WTC11 (cell line): Measurements from ENCODE around the gene FAM9B. TPM values are rescaled to one million over a fixed set of nuclear protein-coding genes. Genes with fewer than 3 reads are reported as not detected.

Source experiments
- ATAC-seq: fragments of 200-7000 bp; cut with Tn5 transposase; 2 replicates; pipeline ENCODE4 v1.10.0; 2021; ENCODE audit warnings: mild to moderate bottlenecking, moderate library complexity
- CTCF ChIA-PET: fragments of 300-600 bp; sonication (Branson Sonifier 250); formaldehyde crosslinking; loops from one replicate; lab custom pipeline; 2021; ENCODE audit warnings: antibody characterized with exemption; lab: Charles Lee
- POLR2A ChIA-PET: fragments of 350-600 bp; sonication (Branson Sonifier 250); formaldehyde crosslinking; loops from one replicate; lab custom pipeline; 2021; ENCODE audit warnings: antibody characterized with exemption; lab: Charles Lee
- DNase-seq: peaks from one replicate; pipeline ENCODE4 v3.0.0; 2021; ENCODE audit warnings: low spot score
- H3K27ac Mint-ChIP-seq: 2 replicates; pipeline ENCODE4 v1.8.0; 2021; ENCODE audit warnings: mixed read lengths
- H3K27me3 Mint-ChIP-seq: 2 replicates; pipeline ENCODE4 v1.8.0; 2021; ENCODE audit warnings: low read depth, mild to moderate bottlenecking, moderate library complexity, mixed read lengths
- H3K36me3 Mint-ChIP-seq: 2 replicates; pipeline ENCODE4 v1.8.0; 2021; ENCODE audit warnings: mixed read lengths
- H3K4me1 Mint-ChIP-seq: 2 replicates; pipeline ENCODE4 v1.8.0; 2022; ENCODE audit warnings: mixed read lengths
- H3K4me3 Mint-ChIP-seq: 2 replicates; pipeline ENCODE4 v1.8.0; 2021; ENCODE audit warnings: mild to moderate bottlenecking, moderate library complexity, mixed read lengths
- H3K9me3 Mint-ChIP-seq: 2 replicates; pipeline ENCODE4 v1.8.0; 2021; ENCODE audit warnings: mixed read lengths
- ARID4B ChIP-seq: sonication (generic); formaldehyde crosslinking; IDR thresholded peaks from 2 replicates; pipeline ENCODE4 v1.8.0; 2023; ENCODE audit warnings: missing genetic modification reagents, mild to moderate bottlenecking, borderline replicate concordance
- CDX4 ChIP-seq: fragments of 250-450 bp; sonication (Bioruptor Pico); IDR thresholded peaks from 2 replicates; pipeline ENCODE4 v1.9.0; 2021; ENCODE audit warnings: moderate library complexity, mild to moderate bottlenecking, inconsistent platforms, borderline replicate concordance
- E2F1 ChIP-seq: sonication (generic); formaldehyde crosslinking; IDR thresholded peaks from 2 replicates; pipeline ENCODE4 v1.8.0; 2022; ENCODE audit warnings: mild to moderate bottlenecking, missing genetic modification reagents
- ERG ChIP-seq: fragments of 250-450 bp; sonication (Bioruptor Pico); IDR thresholded peaks from 2 replicates; pipeline ENCODE4 v1.8.0; 2021; ENCODE audit warnings: mild to moderate bottlenecking
- GRHL2 ChIP-seq: fragments of 250-450 bp; sonication (Bioruptor Pico); IDR thresholded peaks from 2 replicates; pipeline ENCODE4 v1.8.0; 2022; ENCODE audit warnings: mild to moderate bottlenecking, moderate library complexity; ENCODE audit not compliant: insufficient replicate concordance, severe bottlenecking
- MXD4 ChIP-seq: fragments of 250-450 bp; sonication (Bioruptor Pico); IDR thresholded peaks from 2 replicates; pipeline ENCODE4 v1.8.0; 2021; ENCODE audit warnings: mild to moderate bottlenecking, moderate library complexity, borderline replicate concordance
- RORB ChIP-seq: fragments of 250-450 bp; sonication (Bioruptor Pico); IDR thresholded peaks from 2 replicates; pipeline ENCODE4 v1.9.0; 2021; ENCODE audit warnings: mild to moderate bottlenecking
- SMAD3 ChIP-seq: sonication (generic); formaldehyde crosslinking; IDR thresholded peaks from 2 replicates; pipeline ENCODE4 v1.8.0; 2022; ENCODE audit warnings: missing genetic modification reagents, mild to moderate bottlenecking, borderline replicate concordance
- TCF7 ChIP-seq: sonication (generic); formaldehyde crosslinking; IDR thresholded peaks from 2 replicates; pipeline ENCODE4 v1.8.0; 2022; ENCODE audit warnings: mild to moderate bottlenecking, low read depth, missing genetic modification reagents, moderate library complexity
- TEAD1 ChIP-seq: sonication (generic); formaldehyde crosslinking; IDR thresholded peaks from 2 replicates; pipeline ENCODE4 v1.8.0; 2022; ENCODE audit warnings: mild to moderate bottlenecking, missing genetic modification reagents
- USF1 ChIP-seq: sonication (generic); formaldehyde crosslinking; IDR thresholded peaks from 2 replicates; pipeline ENCODE4 v1.8.0; 2022; ENCODE audit warnings: mild to moderate bottlenecking, missing genetic modification reagents
- ZBTB43 ChIP-seq: sonication (generic); formaldehyde crosslinking; IDR thresholded peaks from 2 replicates; pipeline ENCODE4 v1.8.1; 2023; ENCODE audit warnings: mild to moderate bottlenecking, missing genetic modification reagents
- ZNF281 ChIP-seq: sonication (generic); formaldehyde crosslinking; IDR thresholded peaks from 2 replicates; pipeline ENCODE4 v1.8.0; 2023; ENCODE audit warnings: mild to moderate bottlenecking, missing genetic modification reagents
- ZNF317 ChIP-seq: sonication (generic); formaldehyde crosslinking; IDR thresholded peaks from 2 replicates; pipeline ENCODE4 v1.8.1; 2023; ENCODE audit warnings: low read depth, mild to moderate bottlenecking, moderate library complexity, missing genetic modification reagents, borderline replicate concordance
- total RNA-seq: library from RNA; stranded (reverse); gene quantifications from 3 replicates; pipeline ENCODE4 v1.2.3, GENCODE V29; 2021

FAM9B gene
- total RNA-seq, 1 experiment from 2014 or later = not detected

GRCh38 chrX:9074326-9074725, 40.4 kb upstream of the FAM9B start (continued):
- TF ChIP-seq ERG (no peak), MXD4 (no peak)

GRCh38 chrX:9072281-9072680, 38.4 kb upstream of the FAM9B start:
- no peak for ATAC-seq
- TF ChIP-seq SMAD3 (CRISPR knock-in tag) = no peak
- TF ChIP-seq TEAD1 = no peak
- TF ChIP-seq CDX4 (CRISPR knock-in tag) = no peak
- TF ChIP-seq TCF7 (CRISPR knock-in tag) = no peak
- no peak for TF ChIP-seq MXD4
- no peak for TF ChIP-seq ZBTB43 (CRISPR knock-in tag)
- TF ChIP-seq E2F1 = no peak
- TF ChIP-seq USF1 (CRISPR knock-in tag) = no peak
- no peak for TF ChIP-seq RORB (CRISPR knock-in tag)
- no peak for TF ChIP-seq ARID4B (CRISPR knock-in tag)
- no peak for TF ChIP-seq GRHL2 (CRISPR knock-in tag)
- no peak for TF ChIP-seq ZNF317 (CRISPR knock-in tag)
- TF ChIP-seq ZNF281 = no peak
- no peak for DNase-seq
- no peak overlapping the region for H3K27ac Mint-ChIP-seq
- no peak overlapping the region for H3K4me3 Mint-ChIP-seq
- H3K27me3 Mint-ChIP-seq = no peaks in the 10 kb centered on the region
- ChIA-PET POLR2A (no interaction called here), CTCF (no interaction called here)
- H3K4me1 Mint-ChIP-seq = peaks cover 21% of the 10 kb centered on the region
- no peaks in the 10 kb centered on the region for H3K9me3 Mint-ChIP-seq
- H3K36me3 Mint-ChIP-seq = no peaks in the 10 kb centered on the region
